ENCODE results near the gene USP7.
"Not testable (repeated sequence)": the region's sequence is repeated elsewhere in the genome, so short reads cannot be mapped to it uniquely, and the experiment has no call there.

Gene USP7

GRCh38 chr16:8923199-8923598 lies 40.5 kb downstream of the USP7 start:
- no peak for DNase-seq

GRCh38 chr16:8921347-8921984 lies 42.2 kb downstream of the USP7 start:
- no peak for DNase-seq

DNA sequence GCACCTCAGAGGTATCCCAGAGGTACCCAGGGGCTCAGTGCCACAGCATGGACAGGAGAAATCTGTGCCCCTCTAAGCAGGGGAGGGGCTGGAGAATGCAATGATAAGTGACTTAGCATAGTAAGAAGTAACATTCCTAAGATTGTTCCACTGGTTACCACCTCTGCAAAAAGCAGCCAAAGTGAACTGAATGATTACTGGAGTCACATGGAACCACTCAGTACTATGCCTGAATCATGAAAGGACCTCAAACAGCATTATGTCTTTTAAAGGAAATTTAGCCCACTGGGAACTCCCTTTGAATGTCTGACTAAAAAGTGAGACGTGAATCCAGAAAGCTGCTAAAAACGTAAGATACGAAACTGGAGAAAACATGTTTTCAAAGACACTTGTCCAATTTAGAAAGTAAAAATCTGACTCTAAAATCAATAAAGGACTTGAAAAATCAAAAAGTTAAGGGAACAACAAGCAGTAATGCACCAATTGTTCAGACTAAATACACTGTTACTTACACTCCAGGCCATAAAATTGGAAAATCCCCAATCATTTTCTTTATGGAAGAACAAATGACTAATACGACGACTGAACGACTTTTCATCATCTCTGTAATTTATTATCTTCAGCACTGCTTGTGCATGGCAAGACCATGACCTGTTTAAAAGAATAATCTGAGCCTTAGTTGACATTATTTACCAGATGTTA lies 42.9 kb downstream of the USP7 start:
- no peak for DNase-seq

DNA sequence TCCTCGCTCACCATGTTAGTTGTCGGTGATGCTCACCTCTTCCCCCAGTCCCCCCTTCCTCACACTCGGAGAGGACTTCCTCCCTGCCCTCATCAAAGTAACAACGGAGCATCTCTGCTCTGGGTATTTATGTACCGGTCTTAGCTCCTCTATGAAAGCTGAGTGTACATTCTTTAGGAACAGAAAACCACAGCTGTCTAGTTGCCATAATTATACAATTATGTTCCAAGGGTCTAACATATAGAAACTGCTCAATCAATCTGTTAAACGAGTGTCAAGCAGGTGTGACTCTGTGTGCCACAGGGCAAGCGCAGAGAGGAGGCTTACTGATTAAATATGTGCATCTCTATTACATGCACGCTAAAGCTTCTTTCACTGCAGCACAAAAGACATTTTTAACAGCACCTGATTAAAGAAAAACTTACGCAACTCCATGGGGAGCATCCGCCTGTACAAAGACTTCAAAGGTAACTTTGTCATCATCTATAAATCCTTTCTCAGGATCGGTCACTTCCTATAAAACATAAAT lies 43.7 kb downstream of the USP7 start:
- DNase-seq: no peak

GRCh38 chr16:8919089-8919933 lies 44.4 kb downstream of the USP7 start:
- DNase-seq: no peak

DNA sequence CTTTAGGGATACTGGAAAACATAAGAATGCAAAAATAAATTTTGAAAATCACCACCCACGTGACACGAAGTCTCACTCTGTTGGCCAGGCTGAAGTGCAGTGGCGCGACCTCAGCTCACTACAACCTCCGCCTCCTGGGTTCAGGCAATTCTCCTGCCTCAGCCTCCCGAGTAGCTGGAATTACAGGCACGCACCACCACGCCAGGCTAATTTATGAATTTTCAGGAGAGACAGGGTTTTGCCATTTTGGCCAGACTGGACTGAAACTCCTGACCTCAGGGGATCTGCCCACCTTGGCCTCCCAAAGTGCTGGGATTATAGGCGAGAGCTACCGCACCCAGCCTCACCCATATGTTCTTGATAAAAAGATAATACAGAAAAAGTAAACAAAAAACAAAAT lies 46.4 kb downstream of the USP7 start:
- DNase-seq: not testable (repeated sequence)

GRCh38 chr16:8916541-8917225 lies 47.0 kb downstream of the USP7 start:
- DNase-seq: no peak

DNA sequence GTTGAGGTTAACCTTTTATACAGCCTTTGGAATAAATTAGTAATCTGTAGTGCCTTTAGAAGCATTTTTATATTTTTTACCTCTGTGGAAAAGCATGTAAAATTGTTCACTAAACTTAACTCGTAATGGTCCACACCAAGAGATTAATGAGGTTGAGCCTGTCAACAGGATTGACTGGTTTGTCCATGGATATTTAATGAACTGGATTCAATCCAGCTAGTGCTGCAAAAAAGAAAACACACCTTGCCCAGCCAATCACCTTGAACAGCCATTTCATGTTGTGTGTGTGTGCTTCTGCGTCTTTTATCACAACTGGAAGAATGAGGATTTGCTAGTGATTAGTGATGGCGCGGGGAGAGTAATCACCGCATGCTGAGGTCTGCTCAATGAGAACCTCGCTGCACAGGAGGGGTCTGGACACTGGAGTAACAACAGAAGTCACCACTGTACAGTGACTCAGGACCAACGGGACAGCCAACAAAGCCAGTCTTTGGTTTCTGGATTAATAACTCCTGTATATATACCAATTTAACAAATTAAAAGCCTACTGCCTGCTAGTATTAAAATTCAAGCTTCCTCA lies 47.9 kb downstream of the USP7 start:
- DNase-seq: no peak

DNA sequence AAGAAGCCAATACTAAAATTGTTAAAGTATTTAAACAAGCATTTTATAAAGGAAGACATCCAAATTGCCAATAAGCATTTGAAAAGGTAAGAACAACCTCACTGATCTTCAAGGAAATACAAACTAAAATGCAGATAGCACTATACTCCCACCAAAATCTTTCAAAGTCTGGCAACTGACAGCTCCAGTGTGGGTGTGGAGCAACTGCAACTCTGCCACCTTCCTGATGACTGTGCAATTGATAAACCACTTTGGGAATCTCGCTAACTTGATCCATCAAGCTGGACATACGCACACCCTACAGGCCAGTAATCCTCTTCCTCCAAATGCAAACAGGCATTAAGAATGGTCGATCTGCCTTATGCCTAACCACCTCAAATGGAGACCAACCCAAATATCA lies 49.6 kb downstream of the USP7 start:
- no peak for DNase-seq

- no peak for DNase-seq
These were observed 50.9 kb downstream of the USP7 start for GRCh38 chr16:8912793-8913192.

DNA sequence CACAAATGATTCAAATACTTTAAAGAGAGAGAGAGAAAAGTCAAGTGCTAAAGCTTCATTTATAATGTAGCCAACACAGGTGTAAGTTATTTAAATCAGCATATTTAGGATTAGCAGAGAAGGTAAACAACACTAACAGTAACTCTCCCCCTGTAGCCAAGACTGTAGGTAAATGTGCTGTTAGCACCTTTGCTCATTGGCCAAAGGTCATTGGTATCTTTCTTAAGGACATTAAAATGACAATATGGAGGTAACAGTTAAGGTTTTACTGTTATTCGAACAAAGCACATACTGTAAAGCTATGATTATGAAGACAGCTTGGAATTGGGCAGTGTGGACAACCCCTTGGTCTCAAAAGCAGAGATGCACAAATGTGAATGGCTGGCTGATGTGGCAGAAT lies 52.9 kb downstream of the USP7 start:
- DNase-seq: no peak

- no peak for DNase-seq
These were observed 54.8 kb downstream of the USP7 start for GRCh38 chr16:8908810-8909468.

GRCh38 chr16:8907096-8907495 lies 56.6 kb downstream of the USP7 start:
- no peak for DNase-seq

DNA sequence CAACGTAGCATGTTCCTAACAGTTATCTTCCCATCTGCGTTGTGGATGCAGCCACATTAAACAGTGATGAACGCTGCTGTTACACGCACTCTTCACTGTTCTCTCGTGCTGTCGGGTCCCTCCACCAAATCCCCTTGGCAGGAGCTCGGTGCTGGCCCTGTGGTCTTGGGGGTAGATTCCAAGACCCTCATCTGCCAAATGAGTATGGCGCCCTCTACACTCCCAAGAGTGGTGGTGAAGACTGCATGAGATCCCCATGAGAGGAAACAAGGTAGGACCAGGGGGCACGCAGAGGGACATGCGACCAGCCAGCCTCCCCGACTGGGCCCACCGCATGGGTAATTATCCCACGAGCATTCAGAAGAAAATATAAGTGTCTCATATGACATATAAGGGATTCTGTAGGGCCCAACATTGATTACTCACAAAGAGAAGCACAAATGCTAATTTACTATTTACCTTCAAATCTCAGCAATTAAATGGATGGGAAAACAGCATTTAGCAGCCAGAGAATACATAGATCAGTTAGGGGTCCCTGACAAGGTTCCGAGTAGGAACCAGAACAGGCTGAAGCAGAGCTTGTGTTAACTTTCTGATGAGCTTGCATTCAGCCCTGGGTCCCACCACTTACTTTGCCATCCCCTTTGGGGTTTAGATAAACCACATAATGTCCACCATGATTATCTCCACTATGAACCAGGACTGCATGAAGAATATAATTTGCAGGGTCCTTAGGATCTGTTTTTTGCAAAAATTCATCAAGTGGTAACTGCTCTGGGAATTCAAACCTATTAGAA lies 57.7 kb downstream of the USP7 start:
- DNase-seq: no peak

DNA sequence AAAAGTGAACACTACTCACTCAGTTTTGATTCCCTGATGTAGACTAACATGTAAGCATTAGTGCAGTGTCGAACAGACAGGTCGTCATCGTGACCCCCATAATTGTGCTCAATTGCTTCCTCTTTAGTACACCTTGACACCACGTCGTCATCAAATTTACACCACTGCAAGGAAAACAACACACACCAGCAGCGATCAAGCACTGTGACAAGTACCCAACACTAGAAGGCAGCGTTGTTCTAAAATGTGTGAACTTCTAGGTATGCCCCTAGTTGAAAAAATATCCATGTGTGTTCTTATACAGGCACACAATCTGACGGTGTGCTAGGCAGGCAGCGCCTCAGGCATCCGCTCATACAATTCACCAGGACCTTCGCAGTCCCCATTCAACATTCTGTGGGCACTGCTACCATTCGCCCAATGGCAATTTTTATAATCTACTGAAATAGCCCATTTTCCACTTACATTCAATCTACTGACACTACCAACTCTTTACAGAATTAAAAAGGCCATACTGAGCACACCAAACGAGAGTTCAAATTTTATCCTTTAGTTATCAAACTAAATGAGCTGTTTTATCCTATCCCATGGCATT lies 58.4 kb downstream of the USP7 start:
- no peak for DNase-seq

DNA sequence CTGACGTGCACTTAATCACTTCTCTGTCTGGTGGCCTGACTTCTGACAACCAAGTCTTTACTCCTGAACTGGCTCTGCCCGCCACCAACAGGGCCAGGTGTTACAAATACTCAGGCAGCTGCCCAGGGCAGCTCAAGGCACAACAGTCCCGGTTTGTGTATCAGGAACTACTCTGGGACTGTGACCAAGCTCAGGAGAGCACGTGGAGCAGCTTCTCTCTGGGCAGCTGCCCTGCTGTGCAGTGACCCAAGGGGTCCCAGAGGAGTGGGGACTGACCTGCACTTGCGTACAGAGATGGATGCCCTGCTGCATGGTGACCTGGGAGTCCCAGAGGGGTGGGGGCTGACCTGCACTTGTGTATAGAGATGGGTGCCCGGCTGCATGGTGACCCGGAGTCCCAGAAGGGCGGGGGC lies 59.7 kb downstream of the USP7 start:
- DNase-seq: no peak

DNA sequence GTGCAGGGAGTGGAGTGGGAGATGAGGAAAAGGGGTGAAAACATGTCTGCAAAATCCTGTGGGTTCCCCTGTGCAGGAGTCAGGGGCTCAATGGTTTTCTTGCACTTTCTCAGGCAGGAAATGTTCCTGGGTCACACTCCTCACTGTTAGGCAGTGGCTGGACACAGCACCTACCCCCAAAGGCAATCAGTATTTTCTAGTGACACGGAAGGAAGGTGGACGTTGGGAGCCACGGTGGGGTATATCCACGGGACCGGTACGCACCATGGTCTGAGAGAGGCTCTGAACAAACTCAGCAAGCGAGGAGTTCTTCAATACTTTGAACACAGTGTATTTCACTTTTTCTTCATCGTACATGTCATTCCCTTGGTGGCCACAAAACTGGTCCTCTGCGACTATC lies 60.7 kb downstream of the USP7 start:
- no peak for DNase-seq

GRCh38 chr16:8901320-8901861 lies 62.3 kb downstream of the USP7 start:
- DNase-seq: no peak

GRCh38 chr16:8900343-8900742 lies 63.4 kb downstream of the USP7 start:
- no peak for DNase-seq

- DNase-seq: no peak
These were observed 63.9 kb downstream of the USP7 start for GRCh38 chr16:8899709-8900317.
